Measurements from ENCODE around the gene CD84.
"Not testable (repeated sequence)": the region's sequence is repeated elsewhere in the genome, so short reads cannot be mapped to it uniquely, and the experiment has no call there.

The CD84 gene

DNA sequence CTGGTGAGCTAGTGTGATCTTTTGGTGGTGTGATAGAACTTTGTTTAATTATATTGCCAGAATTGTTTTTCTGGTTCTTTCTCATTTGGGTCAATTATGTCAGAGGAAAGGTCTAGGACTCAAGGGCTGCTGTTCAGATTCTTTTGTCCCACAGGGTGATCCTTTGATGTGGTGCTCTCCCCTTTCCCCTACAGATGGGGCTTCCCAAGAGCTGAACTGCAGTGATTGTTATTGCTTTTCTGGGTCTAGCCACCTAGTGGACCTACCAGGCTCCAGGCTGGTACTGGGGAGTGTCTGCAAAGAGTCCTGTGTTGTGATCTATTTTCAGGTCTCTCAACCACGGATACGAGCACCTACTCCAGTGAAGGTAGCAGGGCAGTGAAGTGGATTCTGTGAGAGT, 25.9 kb upstream of the CD84 start:
- H3K4me3 ChIP-seq (ENCODE audit: low read depth, low read length), result no peak overlapping the region
- no peak for DNase-seq (ENCODE audit: low read depth)
- TF ChIP-seq, protein P1, sequence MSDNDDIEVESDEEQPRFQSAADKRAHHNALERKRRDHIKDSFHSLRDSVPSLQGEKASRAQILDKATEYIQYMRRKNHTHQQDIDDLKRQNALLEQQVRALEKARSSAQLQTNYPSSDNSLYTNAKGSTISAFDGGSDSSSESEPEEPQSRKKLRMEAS (IDR thresholded peaks at IDR 0.05; ENCODE audit: low read depth, low read length), result no peak
- no peak for TF ChIP-seq POLR2A (IDR thresholded peaks at IDR 0.05; ENCODE audit: extremely low read depth, insufficient read length)
- TF ChIP-seq, protein P2, sequence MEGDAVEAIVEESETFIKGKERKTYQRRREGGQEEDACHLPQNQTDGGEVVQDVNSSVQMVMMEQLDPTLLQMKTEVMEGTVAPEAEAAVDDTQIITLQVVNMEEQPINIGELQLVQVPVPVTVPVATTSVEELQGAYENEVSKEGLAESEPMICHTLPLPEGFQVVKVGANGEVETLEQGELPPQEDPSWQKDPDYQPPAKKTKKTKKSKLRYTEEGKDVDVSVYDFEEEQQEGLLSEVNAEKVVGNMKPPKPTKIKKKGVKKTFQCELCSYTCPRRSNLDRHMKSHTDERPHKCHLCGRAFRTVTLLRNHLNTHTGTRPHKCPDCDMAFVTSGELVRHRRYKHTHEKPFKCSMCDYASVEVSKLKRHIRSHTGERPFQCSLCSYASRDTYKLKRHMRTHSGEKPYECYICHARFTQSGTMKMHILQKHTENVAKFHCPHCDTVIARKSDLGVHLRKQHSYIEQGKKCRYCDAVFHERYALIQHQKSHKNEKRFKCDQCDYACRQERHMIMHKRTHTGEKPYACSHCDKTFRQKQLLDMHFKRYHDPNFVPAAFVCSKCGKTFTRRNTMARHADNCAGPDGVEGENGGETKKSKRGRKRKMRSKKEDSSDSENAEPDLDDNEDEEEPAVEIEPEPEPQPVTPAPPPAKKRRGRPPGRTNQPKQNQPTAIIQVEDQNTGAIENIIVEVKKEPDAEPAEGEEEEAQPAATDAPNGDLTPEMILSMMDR (IDR thresholded peaks at IDR 0.05; ENCODE audit: low read depth, low read length), result no peak

DNA sequence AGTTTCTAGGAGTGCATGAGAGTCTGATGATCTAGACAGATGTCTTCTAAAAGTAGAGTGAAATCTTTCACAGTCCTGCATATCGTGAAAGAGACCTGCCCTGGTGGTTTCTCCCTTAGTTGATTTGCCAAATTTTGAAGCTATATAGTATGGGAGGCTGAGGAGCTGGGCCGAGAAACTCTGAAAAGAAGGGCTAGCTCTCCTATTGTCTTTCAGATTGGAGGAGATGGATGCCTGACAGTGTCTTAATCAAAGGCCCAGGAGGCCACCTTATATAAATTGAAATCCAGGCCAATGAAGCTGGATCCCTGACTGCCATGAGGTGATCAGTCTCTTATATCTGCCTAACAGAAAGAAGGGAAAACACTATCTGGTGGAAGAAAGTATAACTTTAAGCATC, 18.4 kb upstream of the CD84 start:
- no peak for DNase-seq (ENCODE audit: low read depth)
- TF ChIP-seq POLR2A (IDR thresholded peaks at IDR 0.05; ENCODE audit: extremely low read depth, insufficient read length) (no peak), MYC (IDR thresholded peaks at IDR 0.05; ENCODE audit: low read depth, low read length) (no peak)
- TF ChIP-seq, protein P2 (IDR thresholded peaks at IDR 0.05; ENCODE audit: low read depth, low read length), result no peak
- H3K4me3 ChIP-seq (ENCODE audit: low read depth, low read length), result no peak overlapping the region

DNA sequence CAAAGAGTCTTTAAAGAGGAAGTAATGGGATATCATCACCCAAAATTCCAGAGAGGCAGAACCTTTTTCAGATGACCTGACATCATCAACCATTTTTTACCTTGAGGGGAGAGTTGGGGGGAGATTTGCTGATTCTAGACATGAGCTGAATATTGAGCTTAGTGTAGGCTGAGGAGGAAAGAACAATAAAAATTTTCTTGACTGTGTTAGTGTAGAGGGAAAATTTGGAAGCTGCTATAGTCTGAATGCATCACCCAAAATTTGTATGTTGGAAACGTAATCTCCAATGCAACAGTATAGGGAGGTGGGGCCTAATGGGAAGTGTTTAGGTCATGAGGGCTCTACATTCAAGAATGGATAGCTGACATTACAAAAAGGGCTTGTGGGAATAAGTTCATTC, 17.8 kb upstream of the CD84 start:
- DNase-seq (ENCODE audit: low read depth), result no peak
- no peak overlapping the region for H3K4me3 ChIP-seq (ENCODE audit: low read depth, low read length)
- TF ChIP-seq MYC (IDR thresholded peaks at IDR 0.05; ENCODE audit: low read depth, low read length), result no peak
- TF ChIP-seq, protein P2 (IDR thresholded peaks at IDR 0.05; ENCODE audit: low read depth, low read length), result no peak
- no peak for TF ChIP-seq POLR2A (IDR thresholded peaks at IDR 0.05; ENCODE audit: extremely low read depth, insufficient read length)
- TF ChIP-seq, protein P1 (IDR thresholded peaks at IDR 0.05; ENCODE audit: low read depth, low read length), result no peak

DNA sequence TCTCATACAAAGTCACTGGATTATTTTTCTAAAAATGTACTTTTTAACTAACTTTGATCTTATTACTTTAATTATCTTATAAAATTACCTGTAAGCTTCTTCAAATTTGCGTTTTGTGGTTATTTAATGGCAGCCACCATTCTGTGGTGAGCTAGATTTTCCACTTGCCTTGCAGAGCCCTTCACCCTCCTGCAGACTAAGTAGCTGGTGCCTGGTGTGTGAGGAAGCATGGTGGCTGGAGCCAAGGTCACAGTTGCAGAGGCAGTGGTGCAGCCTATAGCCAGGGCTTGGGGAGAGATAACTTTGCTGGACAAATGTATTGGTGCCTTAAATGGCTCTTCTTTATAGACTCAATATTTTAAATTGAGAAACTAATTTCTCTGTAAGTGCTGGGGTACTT, 11.2 kb upstream of the CD84 start:
- no peak for DNase-seq (ENCODE audit: low read depth)
- H3K4me3 ChIP-seq (ENCODE audit: low read depth, low read length), result no peak overlapping the region
- TF ChIP-seq, protein P2 (IDR thresholded peaks at IDR 0.05; ENCODE audit: low read depth, low read length), result no peak
- TF ChIP-seq, protein P1 (IDR thresholded peaks at IDR 0.05; ENCODE audit: low read depth, low read length), result no peak

DNA sequence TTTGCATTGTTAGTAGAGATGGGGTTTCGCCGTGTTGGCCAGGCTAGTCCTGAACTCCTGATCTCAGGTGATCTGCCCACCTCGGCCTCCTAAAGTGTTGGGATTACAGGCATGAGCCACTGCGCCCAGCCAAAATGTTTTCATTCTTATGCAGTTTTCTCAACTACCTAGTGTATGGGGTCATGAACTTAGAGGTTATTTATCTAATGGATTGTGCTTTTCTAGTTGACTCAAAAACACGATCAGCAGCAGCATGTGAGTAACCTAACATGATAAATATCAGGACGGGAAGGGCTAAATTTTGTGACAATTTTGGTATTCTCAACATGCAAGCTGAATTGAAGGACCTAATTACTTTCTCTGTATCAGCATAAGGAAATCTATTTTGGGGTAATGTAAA, 9.2 kb upstream of the CD84 start:
- TF ChIP-seq, protein P2 (IDR thresholded peaks at IDR 0.05; ENCODE audit: low read depth, low read length), result no peak
- TF ChIP-seq, protein P1 (IDR thresholded peaks at IDR 0.05; ENCODE audit: low read depth, low read length), result no peak
- no peak for TF ChIP-seq MYC (IDR thresholded peaks at IDR 0.05; ENCODE audit: low read depth, low read length)
- no peak for DNase-seq (ENCODE audit: low read depth)
- no peak overlapping the region for H3K4me3 ChIP-seq (ENCODE audit: low read depth, low read length)

DNA sequence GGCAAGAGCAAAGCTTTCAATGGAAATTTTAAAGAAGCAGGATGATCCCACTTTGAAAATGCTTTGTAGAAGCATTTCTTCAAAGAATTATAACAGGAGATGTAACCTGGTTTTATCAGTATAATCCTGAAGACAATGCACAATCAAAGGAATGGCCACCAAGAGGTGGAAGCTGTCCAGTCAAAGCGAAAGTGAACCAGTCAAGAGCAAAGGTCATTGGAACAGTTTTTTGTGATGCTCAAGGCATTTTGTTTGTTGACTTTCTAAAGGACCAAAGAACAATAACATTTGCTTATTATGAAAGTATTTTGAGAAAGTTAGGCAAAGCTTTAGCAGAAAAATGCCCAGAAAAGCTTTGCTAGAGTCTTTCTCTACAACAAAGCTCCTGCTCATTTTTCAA, 5.5 kb upstream of the CD84 start:
- H3K4me3 ChIP-seq (ENCODE audit: low read depth, low read length), result no peak overlapping the region
- TF ChIP-seq, protein P1 (IDR thresholded peaks at IDR 0.05; ENCODE audit: low read depth, low read length), result no peak
- TF ChIP-seq MYC (IDR thresholded peaks at IDR 0.05; ENCODE audit: low read depth, low read length) (no peak), POLR2A (IDR thresholded peaks at IDR 0.05; ENCODE audit: extremely low read depth, insufficient read length) (no peak)
- TF ChIP-seq, protein P2 (IDR thresholded peaks at IDR 0.05; ENCODE audit: low read depth, low read length), result no peak
- no peak for DNase-seq (ENCODE audit: low read depth)

DNA sequence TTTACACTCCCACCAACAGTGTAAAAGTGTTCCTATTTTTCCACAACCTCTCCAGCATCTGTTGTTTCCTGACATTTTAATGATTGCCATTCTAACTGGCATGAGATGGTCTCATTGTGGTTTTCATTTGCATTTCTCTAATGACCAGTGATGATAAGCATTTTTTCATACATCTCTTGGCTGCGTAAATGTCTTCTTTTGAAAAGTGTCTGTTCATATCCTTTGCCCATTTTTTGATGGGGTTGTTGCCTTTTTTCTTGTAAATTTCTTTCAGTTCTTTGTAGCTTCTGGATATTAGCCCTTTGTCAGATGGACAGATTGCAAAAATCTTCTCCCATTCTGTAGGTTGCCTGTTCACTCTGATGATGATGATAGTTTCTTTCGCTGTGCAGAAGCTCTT, 3.7 kb upstream of the CD84 start:
- DNase-seq (ENCODE audit: low read depth), result not testable (repeated sequence)

More for the DNA sequence above, 3.7 kb upstream of the CD84 start:
- not testable (repeated sequence) for H3K4me3 ChIP-seq (ENCODE audit: low read depth, low read length)
